Measurements from ENCODE around the gene GALNT13.

GALNT13 gene

DNA sequence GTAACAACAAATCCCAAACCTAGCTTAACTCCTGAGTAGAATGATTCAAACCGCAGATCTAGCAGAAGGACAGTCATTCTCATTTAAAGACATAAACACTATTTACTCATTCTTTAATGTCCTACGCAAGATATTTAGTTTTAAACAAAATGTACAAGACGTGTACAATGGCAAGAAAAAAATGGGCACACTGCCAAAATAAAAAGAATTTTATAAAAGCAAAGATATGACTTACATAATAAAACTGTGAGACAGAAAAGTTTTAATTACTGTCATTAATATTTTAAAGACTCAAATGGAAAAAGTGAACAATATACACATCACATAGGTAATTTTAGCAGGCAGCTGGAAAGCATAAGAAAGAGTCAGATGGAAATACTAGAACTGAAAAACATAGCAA is 157.8 kb downstream of the GALNT13 start:
- Histone ChIP-seq H3K4me2 (no peak overlapping the region), H3K36me3 (ENCODE audit: insufficient read depth) (no peaks in the 10 kb centered on the region), H3K4me1 (ENCODE audit: low read depth, poor library complexity, severe bottlenecking) (peaks cover 12% of the 10 kb centered on the region), H3K4me3 (IDR thresholded peaks at IDR 0.05; ENCODE audit: insufficient read depth, low read depth, low read length) (no peak overlapping the region), H3K79me2 (ENCODE audit: insufficient read depth, low read depth) (no peaks in the 10 kb centered on the region), H3K9ac (no peak overlapping the region), H3K27me3 (ENCODE audit: insufficient read depth, low read depth) (no peaks in the 10 kb centered on the region), H3K27ac (no peak overlapping the region), H2AFZ (ENCODE audit: low read depth) (no peak overlapping the region), H4K20me1 (ENCODE audit: insufficient read depth) (no peaks in the 10 kb centered on the region)
- TF ChIP-seq CTCF (conservative IDR thresholded peaks at IDR 0.05; ENCODE audit: low read depth, low read length), result no peak

GRCh38 chr2:154032220-154032619 is 160.5 kb downstream of the GALNT13 start:
- no peaks in the 10 kb centered on the region for H3K79me2 ChIP-seq (ENCODE audit: insufficient read depth, low read depth)
- H2AFZ ChIP-seq (ENCODE audit: low read depth), result no peak overlapping the region
- peaks cover 12% of the 10 kb centered on the region for H3K4me1 ChIP-seq (ENCODE audit: low read depth, poor library complexity, severe bottlenecking)
- no peak overlapping the region for H3K9ac ChIP-seq
- 0 out of 2 replicates have a peak overlapping the region, but pooled peaks have one; percentile 23 for H3K4me2 ChIP-seq
- H3K27me3 ChIP-seq (ENCODE audit: insufficient read depth, low read depth), result no peaks in the 10 kb centered on the region
- no peaks in the 10 kb centered on the region for H3K36me3 ChIP-seq (ENCODE audit: insufficient read depth)
- no peaks in the 10 kb centered on the region for H4K20me1 ChIP-seq (ENCODE audit: insufficient read depth)
- H3K27ac ChIP-seq, result no peak overlapping the region
- H3K4me3 ChIP-seq (IDR thresholded peaks at IDR 0.05; ENCODE audit: insufficient read depth, low read depth, low read length), result no peak overlapping the region
- no peak for TF ChIP-seq CTCF (conservative IDR thresholded peaks at IDR 0.05; ENCODE audit: low read depth, low read length)

DNA sequence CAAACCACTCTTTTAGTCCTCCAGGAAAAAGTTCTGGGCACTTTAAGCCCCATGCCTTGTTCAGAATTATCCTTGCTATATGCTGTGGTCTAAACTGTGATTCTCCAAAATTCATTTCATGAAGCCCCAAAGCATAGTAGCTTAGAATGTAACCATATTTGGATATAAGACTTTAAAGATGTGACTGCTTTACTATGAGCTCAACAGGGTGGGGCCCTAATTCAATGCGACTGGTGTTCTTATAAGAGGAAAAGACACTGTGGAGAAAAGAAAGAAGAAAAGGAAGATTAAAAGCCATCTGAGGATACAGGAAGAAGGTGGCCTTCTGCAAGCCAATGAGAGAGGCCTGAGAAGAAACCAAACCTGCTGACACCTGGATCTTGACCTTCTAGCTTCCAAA is 174.8 kb downstream of the GALNT13 start:
- no peak for TF ChIP-seq CTCF (conservative IDR thresholded peaks at IDR 0.05; ENCODE audit: low read depth, low read length)
- Histone ChIP-seq H3K27ac (no peak overlapping the region), H3K4me1 (ENCODE audit: low read depth, poor library complexity, severe bottlenecking) (peaks cover 6% of the 10 kb centered on the region), H3K4me3 (IDR thresholded peaks at IDR 0.05; ENCODE audit: insufficient read depth, low read depth, low read length) (no peak overlapping the region), H3K36me3 (ENCODE audit: insufficient read depth) (no peaks in the 10 kb centered on the region), H3K9ac (no peak overlapping the region), H3K27me3 (ENCODE audit: insufficient read depth, low read depth) (no peaks in the 10 kb centered on the region), H3K79me2 (ENCODE audit: insufficient read depth, low read depth) (no peaks in the 10 kb centered on the region), H2AFZ (ENCODE audit: low read depth) (no peak overlapping the region), H4K20me1 (ENCODE audit: insufficient read depth) (no peaks in the 10 kb centered on the region), H3K4me2 (no peak overlapping the region)

DNA sequence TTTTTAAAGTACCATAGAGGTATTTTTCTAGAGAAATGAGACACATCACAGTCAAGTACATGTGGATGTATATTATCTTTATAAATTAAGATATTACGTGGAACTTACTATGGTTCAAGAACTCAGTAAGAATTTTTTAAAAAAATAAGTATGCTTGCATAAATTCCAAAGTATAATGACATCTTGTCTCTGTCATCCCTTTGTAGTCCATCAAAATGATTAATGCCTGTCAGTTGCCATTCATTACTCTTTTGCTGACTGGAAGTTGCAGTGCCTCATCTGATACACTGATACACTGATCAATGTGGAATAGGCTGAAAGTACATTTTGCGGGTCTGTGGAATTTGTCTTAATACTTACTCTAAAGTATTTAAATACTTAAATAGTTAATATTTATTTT is 177.2 kb downstream of the GALNT13 start:
- H4K20me1 ChIP-seq (ENCODE audit: insufficient read depth), result no peaks in the 10 kb centered on the region
- no peak for TF ChIP-seq CTCF (conservative IDR thresholded peaks at IDR 0.05; ENCODE audit: low read depth, low read length)

More for the DNA sequence above, 177.2 kb downstream of the GALNT13 start:
- H3K27me3 ChIP-seq (ENCODE audit: insufficient read depth, low read depth), result no peaks in the 10 kb centered on the region
- peaks cover 2% of the 10 kb centered on the region for H3K4me1 ChIP-seq (ENCODE audit: low read depth, poor library complexity, severe bottlenecking)
- H3K9ac ChIP-seq, result no peak overlapping the region
- no peak overlapping the region for H3K4me3 ChIP-seq (IDR thresholded peaks at IDR 0.05; ENCODE audit: insufficient read depth, low read depth, low read length)
- no peak overlapping the region for H2AFZ ChIP-seq (ENCODE audit: low read depth)
- no peak overlapping the region for H3K27ac ChIP-seq
- no peaks in the 10 kb centered on the region for H3K79me2 ChIP-seq (ENCODE audit: insufficient read depth, low read depth)
- no peak overlapping the region for H3K4me2 ChIP-seq
- H3K36me3 ChIP-seq (ENCODE audit: insufficient read depth), result no peaks in the 10 kb centered on the region
